Ishikawa (cell line): Measurements from ENCODE around the gene HMCN1.

ENCODE experiments used
- CEBPB ChIP-seq: IDR thresholded peaks from 2 replicates; pipeline ENCODE4 v1.6.1; 2012
- CREB1 ChIP-seq: IDR thresholded peaks from 2 replicates; pipeline ENCODE4 v1.6.1; 2012; ENCODE audit warnings: low read depth
- EGR1 ChIP-seq: IDR thresholded peaks from 2 replicates; pipeline ENCODE4 v1.6.1; 2012
- EP300 ChIP-seq: IDR thresholded peaks from 2 replicates; pipeline ENCODE4 v1.6.1; 2012; ENCODE audit warnings: borderline replicate concordance
- FOXM1 ChIP-seq: IDR thresholded peaks from 2 replicates; pipeline ENCODE4 v1.6.1; 2012; ENCODE audit warnings: low read depth, borderline replicate concordance
- MAX ChIP-seq: IDR thresholded peaks from 2 replicates; pipeline ENCODE4 v1.6.1; 2012
- NFIC ChIP-seq: IDR thresholded peaks from 2 replicates; pipeline ENCODE4 v1.6.1; 2012
- RAD21 ChIP-seq: IDR thresholded peaks from 2 replicates; pipeline ENCODE4 v1.6.1; 2012; ENCODE audit warnings: low read depth
- TAF1 ChIP-seq: IDR thresholded peaks from 2 replicates; pipeline ENCODE4 v1.6.1; 2012; ENCODE audit warnings: low read depth, mild to moderate bottlenecking
- TCF12 ChIP-seq: IDR thresholded peaks from 2 replicates; pipeline ENCODE4 v1.6.1; 2012; ENCODE audit warnings: low read depth
- TEAD4 ChIP-seq: IDR thresholded peaks from 2 replicates; pipeline ENCODE4 v1.6.1; 2012
- USF1 ChIP-seq: IDR thresholded peaks from 2 replicates; pipeline ENCODE4 v1.6.1; 2012
- ZBTB7A ChIP-seq: IDR thresholded peaks from 2 replicates; pipeline ENCODE4 v1.6.1; 2012; ENCODE audit warnings: low read depth

- no peak for TF ChIP-seq FOXM1
- TF ChIP-seq USF1, result no peak
- TF ChIP-seq TEAD4, result no peak
- TF ChIP-seq ZBTB7A, result no peak
- TF ChIP-seq CREB1, result no peak
- no peak for TF ChIP-seq TCF12
- TF ChIP-seq EP300, result no peak
- no peak for TF ChIP-seq TAF1
- TF ChIP-seq CEBPB, result no peak
- TF ChIP-seq RAD21, result no peak
- no peak for TF ChIP-seq MAX
- TF ChIP-seq EGR1, result no peak
- no peak for TF ChIP-seq NFIC
Measured at GRCh38 chr1:185956881-185957280, 222.7 kb downstream of the HMCN1 start.
